Loucy (cell line): ENCODE data around the gene TMEM108.

Experiments used
- H2AFZ ChIP-seq: fragments of 200-600 bp; sonication (generic); 2 replicates; pipeline ENCODE4 v1.6.0; 2016; ENCODE audit warnings: antibody characterized with exemption, mild to moderate bottlenecking, low read length, moderate library complexity
- H3F3A ChIP-seq: fragments of 200-600 bp; 2 replicates; pipeline ENCODE4 v1.6.0; 2016; ENCODE audit warnings: antibody characterized with exemption, low read depth, mild to moderate bottlenecking
- H3K27me3 ChIP-seq: fragments of 200-600 bp; sonication (generic); 2 replicates; pipeline ENCODE4 v1.6.1; 2014; ENCODE audit warnings: low read length, mild to moderate bottlenecking; ENCODE audit not compliant: insufficient read depth, poor library complexity, severe bottlenecking
- H3K36me3 ChIP-seq: fragments of 200-600 bp; sonication (generic); 2 replicates; pipeline ENCODE4 v1.6.1; 2016; ENCODE audit warnings: low read length; ENCODE audit not compliant: insufficient read depth
- H3K4me1 ChIP-seq: fragments of 200-600 bp; sonication (generic); 2 replicates; pipeline ENCODE4 v1.5.1; 2014; ENCODE audit warnings: low read length, mild to moderate bottlenecking; ENCODE audit not compliant: insufficient read depth, poor library complexity, severe bottlenecking
- H3K4me2 ChIP-seq: fragments of 200-600 bp; sonication (generic); 2 replicates; pipeline ENCODE4 v1.6.0; 2014; ENCODE audit warnings: antibody characterized with exemption, low read length, low read depth, mild to moderate bottlenecking; ENCODE audit not compliant: poor library complexity, severe bottlenecking
- H3K4me3 ChIP-seq: fragments of 200-600 bp; sonication (generic); 2 replicates; pipeline ENCODE4 v1.5.1; 2014; ENCODE audit warnings: low read length, mild to moderate bottlenecking, mixed read lengths; ENCODE audit not compliant: poor library complexity, severe bottlenecking
- H3K79me2 ChIP-seq: fragments of 200-600 bp; sonication (generic); 2 replicates; pipeline ENCODE4 v1.6.1; 2014; ENCODE audit warnings: low read length; ENCODE audit not compliant: insufficient read depth
- H3K9ac ChIP-seq: fragments of 200-600 bp; sonication (generic); 2 replicates; pipeline ENCODE4 v1.6.0; 2014; ENCODE audit warnings: mild to moderate bottlenecking, low read depth, low read length, moderate library complexity; ENCODE audit not compliant: poor library complexity, severe bottlenecking
- H3K9me2 ChIP-seq: fragments of 200-600 bp; sonication (generic); replicated peaks from 2 replicates; pipeline ENCODE4 v1.6.1; 2016; ENCODE audit warnings: low read depth, low read length, mixed read lengths
- H3K9me3 ChIP-seq: fragments of 200-600 bp; sonication (generic); 2 replicates; pipeline ENCODE4 v1.6.1; 2014; ENCODE audit warnings: mild to moderate bottlenecking, antibody characterized with exemption, low read length, low read depth; ENCODE audit not compliant: insufficient read depth
- H4K20me1 ChIP-seq: fragments of 200-600 bp; sonication (generic); 2 replicates; pipeline ENCODE4 v1.6.0; 2014; ENCODE audit warnings: antibody characterized with exemption, low read length, mild to moderate bottlenecking; ENCODE audit not compliant: insufficient read depth, poor library complexity, severe bottlenecking
- CTCF ChIP-seq: fragments of 200-600 bp; sonication (generic); conservative IDR thresholded peaks from 2 replicates; pipeline ENCODE4 v1.5.1; 2014; ENCODE audit warnings: mild to moderate bottlenecking, antibody characterized with exemption, low read length
- EZH2phosphoT487 ChIP-seq: fragments of 200-600 bp; IDR thresholded peaks from 2 replicates; pipeline ENCODE4 v1.6.1; 2018; ENCODE audit warnings: antibody characterized with exemption, mild to moderate bottlenecking, moderate library complexity, borderline replicate concordance

TMEM108 gene

DNA sequence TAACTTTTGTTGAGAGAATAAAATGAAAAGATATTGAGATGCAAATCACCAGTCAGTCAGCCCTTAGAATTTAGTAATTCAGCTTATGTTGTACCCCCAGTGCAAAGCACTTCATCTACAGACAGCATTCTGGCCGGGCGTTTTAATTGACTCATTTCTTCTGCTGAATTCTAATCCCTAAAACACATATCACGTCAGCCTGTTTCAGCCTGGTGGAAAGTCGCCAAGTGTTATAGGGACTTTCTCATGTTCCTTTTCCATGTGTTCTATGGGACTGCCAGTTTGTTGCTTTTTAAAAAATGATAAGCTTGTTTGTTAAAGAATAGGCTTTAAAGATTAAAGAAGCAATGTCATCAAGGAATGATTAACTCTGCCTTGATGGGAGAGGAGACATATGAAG lies 192.0 kb downstream of the TMEM108 start:
- Histone ChIP-seq H3K9ac (no peak overlapping the region), H3F3A (no peaks in the 10 kb centered on the region), H3K9me2 (no peaks in the 10 kb centered on the region; the same call in 1 of the 2 replicates), H3K27me3 (no peaks in the 10 kb centered on the region), H3K4me3 (no peak overlapping the region), H2AFZ (no peak overlapping the region), H3K4me1 (no peaks in the 10 kb centered on the region), H4K20me1 (no peaks in the 10 kb centered on the region), H3K36me3 (no peaks in the 10 kb centered on the region), H3K79me2 (no peaks in the 10 kb centered on the region), H3K4me2 (no peak overlapping the region), H3K9me3 (no peaks in the 10 kb centered on the region)
- TF ChIP-seq EZH2phosphoT487, result no peak
- no peak for TF ChIP-seq CTCF

DNA sequence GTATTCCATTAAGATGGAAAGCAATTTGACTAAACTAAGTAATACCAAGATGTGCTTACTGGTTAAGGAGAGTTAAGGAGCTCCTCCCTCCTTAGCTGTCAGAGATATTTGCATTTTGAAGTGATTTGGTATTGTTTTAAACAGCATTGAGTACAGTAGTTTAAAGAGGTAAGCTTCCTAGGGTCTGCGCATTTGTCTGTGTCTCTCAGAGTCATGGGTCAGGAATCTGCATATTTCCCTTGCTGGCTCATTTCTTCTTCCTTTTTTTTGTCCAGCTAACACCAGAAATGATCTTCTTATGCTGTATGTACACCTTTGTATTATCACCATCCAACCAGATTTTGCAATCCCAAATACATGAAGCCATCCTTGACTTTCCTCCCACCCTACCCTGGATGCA lies 198.7 kb downstream of the TMEM108 start:
- Histone ChIP-seq H3K9ac (no peak overlapping the region), H3K4me1 (no peaks in the 10 kb centered on the region), H2AFZ (no peak overlapping the region), H4K20me1 (no peaks in the 10 kb centered on the region), H3K79me2 (no peaks in the 10 kb centered on the region), H3F3A (no peaks in the 10 kb centered on the region), H3K9me2 (no peaks in the 10 kb centered on the region), H3K36me3 (no peaks in the 10 kb centered on the region), H3K4me2 (no peak overlapping the region), H3K9me3 (no peaks in the 10 kb centered on the region), H3K27me3 (no peaks in the 10 kb centered on the region), H3K4me3 (no peak overlapping the region)
- TF ChIP-seq CTCF, result no peak
- no peak for TF ChIP-seq EZH2phosphoT487

DNA sequence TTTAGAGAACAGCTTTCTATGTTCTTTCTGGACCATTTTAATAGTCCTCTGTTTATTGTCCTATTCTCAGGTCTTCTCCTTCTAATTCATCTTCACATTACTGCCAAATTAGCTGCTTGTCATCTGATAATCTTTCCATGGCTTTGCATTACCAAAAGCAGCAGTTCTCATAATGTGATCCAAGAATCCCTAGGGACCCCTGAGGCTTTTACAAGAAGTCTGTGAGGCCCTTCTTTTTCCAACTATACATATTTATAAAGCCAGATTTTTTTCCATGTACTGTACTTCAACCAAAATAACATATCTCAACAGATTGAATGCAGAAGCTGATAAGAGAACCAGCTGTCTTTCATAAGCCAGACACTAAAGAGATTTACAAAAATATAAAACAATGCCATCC lies 199.2 kb downstream of the TMEM108 start:
- no peaks in the 10 kb centered on the region for H3F3A ChIP-seq
- no peak overlapping the region for H3K4me3 ChIP-seq
- no peaks in the 10 kb centered on the region for H3K36me3 ChIP-seq
- no peaks in the 10 kb centered on the region for H3K9me2 ChIP-seq
- H4K20me1 ChIP-seq, result no peaks in the 10 kb centered on the region
- no peak overlapping the region for H3K4me2 ChIP-seq
- H3K9ac ChIP-seq, result no peak overlapping the region
- H3K4me1 ChIP-seq, result no peaks in the 10 kb centered on the region
- H2AFZ ChIP-seq, result no peak overlapping the region
- H3K9me3 ChIP-seq, result no peaks in the 10 kb centered on the region
- TF ChIP-seq CTCF (no peak), EZH2phosphoT487 (no peak)
- H3K27me3 ChIP-seq, result no peaks in the 10 kb centered on the region
- no peaks in the 10 kb centered on the region for H3K79me2 ChIP-seq
